H1 (cell line): ENCODE data around the gene RNGTT. TPM values are rescaled to one million over a fixed set of nuclear protein-coding genes. Genes with fewer than 3 reads are reported as not detected.

ENCODE experiments used
- CTCF ChIA-PET: fragments of 300-600 bp; sonication (Branson Sonifier 250); formaldehyde crosslinking; loops from one replicate; lab custom pipeline; 2021; ENCODE audit not compliant: partially characterized antibody; lab: Charles Lee
- POLR2A ChIA-PET: fragments of 300-600 bp; sonication (Branson Sonifier 250); formaldehyde crosslinking; loops from one replicate; lab custom pipeline; 2021; ENCODE audit warnings: inconsistent platforms; ENCODE audit not compliant: partially characterized antibody; lab: Charles Lee
- DNase-seq, 2 experiments: peaks; one replicate each; pipeline versions ENCODE4 v3.0.0 to v3.0.0-alpha.2; 2010 to 2022; ENCODE audit warnings: low spot score in 2 of 2, low read depth in 1 of 2, mixed read lengths in 1 of 2
- FAIRE-seq: peaks from 2 replicates; lab custom pipeline; 2011; peaks lifted over from hg19 to GRCh38; lab: Jason Lieb, UNC
- H2AFZ ChIP-seq: 2 replicates; pipeline ENCODE4 v1.8.1; 2012; ENCODE audit warnings: low read length, inconsistent platforms
- H2AK5ac ChIP-seq: 2 replicates; pipeline ENCODE4 v1.6.1; 2013; ENCODE audit warnings: low read depth, low read length
- H2BK120ac ChIP-seq: replicated peaks from 2 replicates; pipeline ENCODE3; 2013; ENCODE audit warnings: low read depth, low read length, inconsistent platforms
- H2BK12ac ChIP-seq: 2 replicates; pipeline ENCODE4 v1.6.1; 2013; ENCODE audit warnings: low read depth, low read length
- H2BK15ac ChIP-seq: 2 replicates; pipeline ENCODE4 v1.6.1; 2013; ENCODE audit warnings: low read length
- H2BK20ac ChIP-seq: 2 replicates; pipeline ENCODE4 v1.6.1; 2013; ENCODE audit warnings: low read length
- H2BK5ac ChIP-seq: 2 replicates; pipeline ENCODE4 v1.6.1; 2013; ENCODE audit warnings: low read depth, low read length
- H3K14ac ChIP-seq: 2 replicates; pipeline ENCODE4 v1.6.1; 2013; ENCODE audit warnings: inconsistent platforms; ENCODE audit not compliant: insufficient read length
- H3K18ac ChIP-seq: 2 replicates; pipeline ENCODE4 v1.6.1; 2013; ENCODE audit warnings: low read length; ENCODE audit errors: extremely low read depth
- H3K23ac ChIP-seq: 2 replicates; pipeline ENCODE4 v1.6.1; 2013; ENCODE audit warnings: inconsistent platforms; ENCODE audit not compliant: insufficient read length
- H3K23me2 ChIP-seq: 2 replicates; pipeline ENCODE4 v1.6.1; 2013; ENCODE audit warnings: low read depth, low read length
- H3K27ac ChIP-seq: 2 replicates; pipeline ENCODE4 v1.6.1; 2011; ENCODE audit warnings: low read depth, low read length, inconsistent platforms
- H3K27me3 ChIP-seq, 4 experiments: replicated peaks in 1 of 4; 1 replicate in 1 of 4; 2 replicates in 3 of 4; pipeline versions ENCODE4 v1.6.1 to v1.8.1; 2011 to 2013; ENCODE audit warnings: low read length in 3 of 4, mild to moderate bottlenecking in 3 of 4, inconsistent platforms in 2 of 4, mixed read lengths in 2 of 4, moderate library complexity in 1 of 4; ENCODE audit not compliant: control insufficient read depth in 3 of 4, insufficient read depth in 3 of 4; ENCODE audit errors: extremely low read depth in 1 of 4
- H3K36me3 ChIP-seq, 4 experiments: 2 replicates each; pipeline versions ENCODE4 v1.6.1 to v1.8.1; 2011 to 2013; ENCODE audit warnings: mild to moderate bottlenecking in 4 of 4, low read length in 3 of 4, moderate library complexity in 2 of 4, control low read depth in 1 of 4, inconsistent platforms in 1 of 4; ENCODE audit not compliant: insufficient read depth in 4 of 4, control insufficient read depth in 2 of 4
- H3K4ac ChIP-seq: replicated peaks from 2 replicates; pipeline ENCODE3; 2013; ENCODE audit warnings: low read length, low read depth, mixed read lengths, inconsistent platforms; ENCODE audit not compliant: insufficient read length
- H3K4me1 ChIP-seq, 4 experiments: replicated peaks in 1 of 4; 1 replicate in 1 of 4; 2 replicates in 3 of 4; pipeline versions ENCODE4 v1.6.1 to v1.8.1; 2011 to 2013; ENCODE audit warnings: low read length in 3 of 4, inconsistent platforms in 2 of 4, mixed read lengths in 1 of 4; ENCODE audit not compliant: insufficient read depth in 4 of 4, control insufficient read depth in 3 of 4
- H3K4me2 ChIP-seq, 2 experiments: 2 replicates each; pipeline versions ENCODE4 v1.6.1 to v1.8.1; 2011 to 2013; ENCODE audit warnings: low read depth in 2 of 2, low read length in 2 of 2, control low read depth in 1 of 2, inconsistent platforms in 1 of 2, mild to moderate bottlenecking in 1 of 2; ENCODE audit not compliant: insufficient read depth in 1 of 2
- H3K4me3 ChIP-seq, 4 experiments: fragments of 200-600, 300-600 bp in 1 of 4; sonication (generic), shearing (Covaris generic), sonication (Bioruptor Twin) in 1 of 4; 2 replicates each; pipeline versions ENCODE4 v1.5.1 to v1.8.1; 2011 to 2016; ENCODE audit warnings: low read length in 4 of 4, low read depth in 3 of 4, control low read depth in 2 of 4, inconsistent platforms in 2 of 4, mild to moderate bottlenecking in 2 of 4, mixed read lengths in 1 of 4, moderate library complexity in 1 of 4; ENCODE audit not compliant: insufficient read depth in 2 of 4; ENCODE audit errors: extremely low read depth in 1 of 4
- H3K56ac ChIP-seq: replicated peaks from 2 replicates; pipeline ENCODE3; 2013; ENCODE audit warnings: low read depth, mild to moderate bottlenecking, mixed read lengths, low read length, inconsistent platforms; ENCODE audit not compliant: insufficient read length
- H3K79me1 ChIP-seq: 2 replicates; pipeline ENCODE4 v1.6.1; 2013; ENCODE audit warnings: low read depth, low read length, control low read depth
- H3K79me2 ChIP-seq, 2 experiments: 2 replicates each; pipeline versions ENCODE4 v1.6.1 to v1.8.1; 2012 to 2013; ENCODE audit warnings: low read length in 2 of 2, mild to moderate bottlenecking in 2 of 2, inconsistent platforms in 1 of 2; ENCODE audit not compliant: insufficient read depth in 2 of 2, control insufficient read depth in 1 of 2
- H3K9ac ChIP-seq, 4 experiments: replicated peaks in 1 of 4; 1 replicate in 1 of 4; 2 replicates in 3 of 4; pipeline versions ENCODE4 v1.6.1 to v1.8.1; 2011 to 2013; ENCODE audit warnings: low read depth in 3 of 4, low read length in 3 of 4, control low read depth in 2 of 4, mild to moderate bottlenecking in 2 of 4, moderate library complexity in 2 of 4, inconsistent platforms in 1 of 4; ENCODE audit errors: extremely low read depth in 1 of 4
- H3K9me3 ChIP-seq, 2 experiments: 2 replicates each; pipeline versions ENCODE4 v1.6.1 to v1.8.1; 2012 to 2013; ENCODE audit warnings: mild to moderate bottlenecking in 2 of 2, moderate library complexity in 2 of 2, control low read depth in 1 of 2, inconsistent platforms in 1 of 2, low read depth in 1 of 2, low read length in 1 of 2, mixed read lengths in 1 of 2; ENCODE audit not compliant: insufficient read depth in 2 of 2
- H4K20me1 ChIP-seq, 2 experiments: replicated peaks in 1 of 2; 2 replicates each; pipeline versions ENCODE3 to v1.8.1; 2011 to 2013; ENCODE audit warnings: inconsistent platforms in 2 of 2, low read length in 2 of 2, mild to moderate bottlenecking in 1 of 2; ENCODE audit not compliant: insufficient read depth in 2 of 2, control insufficient read depth in 1 of 2
- H4K5ac ChIP-seq: 2 replicates; pipeline ENCODE4 v1.6.1; 2013; ENCODE audit warnings: low read length, low read depth, mixed read lengths, inconsistent platforms; ENCODE audit not compliant: insufficient read length
- H4K8ac ChIP-seq: 2 replicates; pipeline ENCODE4 v1.8.0; 2013; ENCODE audit warnings: mild to moderate bottlenecking, moderate library complexity, low read length, inconsistent platforms; ENCODE audit not compliant: insufficient read depth; ENCODE audit errors: extremely low read depth
- H4K91ac ChIP-seq: replicated peaks from 2 replicates; pipeline ENCODE3; 2013; ENCODE audit warnings: low read length, mixed read lengths, inconsistent platforms; ENCODE audit not compliant: insufficient read length
- ATF3 ChIP-seq: IDR thresholded peaks from 2 replicates; pipeline ENCODE4 v1.6.1; 2011; ENCODE audit warnings: low read depth, mild to moderate bottlenecking, low read length; ENCODE audit not compliant: insufficient read depth
- BCL11A ChIP-seq, 2 experiments: IDR thresholded peaks; one replicate each; pipeline ENCODE4 v1.6.1; 2011; ENCODE audit warnings: low read depth in 2 of 2, low read length in 2 of 2, mild to moderate bottlenecking in 2 of 2
- CBX8 ChIP-seq: fragments of 300-800, 300-1000 bp; sonication (generic); IDR thresholded peaks from 2 replicates; pipeline ENCODE4 v1.7.1; 2016; ENCODE audit warnings: low read depth, low read length, borderline replicate concordance
- E2F6 ChIP-seq: IDR thresholded peaks from 2 replicates; pipeline ENCODE4 v1.6.1; 2012; ENCODE audit warnings: inconsistent platforms
- MAFK ChIP-seq: IDR thresholded peaks from 2 replicates; pipeline ENCODE4 v1.6.1; 2012; ENCODE audit warnings: low read depth, mild to moderate bottlenecking, improper control_type of control experiment, low read length
- MAX ChIP-seq: IDR thresholded peaks from 2 replicates; pipeline ENCODE4 v1.6.1; 2012; ENCODE audit warnings: inconsistent platforms
- POU5F1 ChIP-seq: IDR thresholded peaks from 2 replicates; pipeline ENCODE4 v1.6.1; 2011; ENCODE audit warnings: low read depth, mild to moderate bottlenecking, low read length, moderate library complexity
- SIRT6 ChIP-seq: IDR thresholded peaks from one replicate; pipeline ENCODE4 v1.7.1; 2012; ENCODE audit warnings: low read length, inconsistent platforms
- SP2 ChIP-seq: IDR thresholded peaks from 2 replicates; pipeline ENCODE4 v1.6.1; 2012; ENCODE audit warnings: mild to moderate bottlenecking, low read length, inconsistent platforms
- TAF1 ChIP-seq: IDR thresholded peaks from 2 replicates; pipeline ENCODE4 v1.6.1; 2011; ENCODE audit warnings: mild to moderate bottlenecking, low read depth, low read length
- WGBS, 2 experiments: shearing (Covaris generic) in 1 of 2; methylation state at CpG; one replicate each; pipeline versions ENCODE4 v1.1.6 to v1.1.7; 2013 to 2015; ENCODE audit warnings: low lambda C conversion rate in 2 of 2, mixed read lengths in 2 of 2, inconsistent platforms in 1 of 2, low coverage in 1 of 2, missing lambda C conversion rate in 1 of 2; ENCODE audit not compliant: insufficient replicate concordance in 2 of 2, insufficient coverage in 1 of 2, insufficient read length in 1 of 2; ENCODE audit errors: extremely low coverage in 1 of 2, missing lambda C conversion rate in 1 of 2; 5-methylcytosine and 5-hydroxymethylcytosine counted together
- polyA plus RNA-seq, 7 experiments: library from polyadenylated mRNA; depleted of rRNA in 3 of 7; stranded (reverse) in 5 of 7; unstranded in 2 of 7; fragments of >200 nt in 5 of 7; fragments of 200-250 nt in 2 of 7; gene quantifications; 1 replicate in 5 of 7; 2 replicates in 1 of 7; 4 replicates in 1 of 7; pipeline versions ENCODE4 v1.2.1 to v1.2.3, GENCODE V29; 2011 to 2013; ENCODE audit warnings: missing spikeins in 2 of 7, mixed read lengths in 2 of 7
- total RNA-seq: library from RNA; stranded (reverse); fragmentation: NEBNext Ultra II Directional; extraction: Animal tissue kit (Norgen Biotek cat#: 25700); gene quantifications from 2 replicates; pipeline ENCODE4 v1.2.1, GENCODE V29; 2021

The RNGTT gene
- total and polyA plus RNA-seq, 2 of the 8 experiments (the other 6 are each of a cell fraction or from before 2014, with no cell fraction given), result 3.6 to 21.2 TPM

- Histone ChIP-seq H2BK120ac (no peak overlapping the region), H3K4me1 (no peaks in the 10 kb centered on the region), H3K23me2 (no peaks in the 10 kb centered on the region), H4K91ac (no peak overlapping the region), H3K36me3 (no peaks in the 10 kb centered on the region), H3K27ac (no peak overlapping the region), H3K9ac (no peak overlapping the region), H2BK20ac (no peak overlapping the region), H3K18ac (no peak overlapping the region), H3K23ac (no peak overlapping the region), H3K79me2 (no peaks in the 10 kb centered on the region), H3K14ac (no peak overlapping the region), H3K4ac (no peak overlapping the region), H3K56ac (no peak overlapping the region), H3K9me3 (no peaks in the 10 kb centered on the region), H2AFZ (no peak overlapping the region), H2BK5ac (no peak overlapping the region), H4K8ac (no peak overlapping the region), H3K79me1 (no peaks in the 10 kb centered on the region), H2BK15ac (no peak overlapping the region), H4K20me1 (no peaks in the 10 kb centered on the region), H2BK12ac (no peak overlapping the region), H3K4me3 (no peak overlapping the region), H4K5ac (no peak overlapping the region), H3K4me2 (no peak overlapping the region), H3K27me3 (no peaks in the 10 kb centered on the region), H2AK5ac (no peak overlapping the region)
- ChIA-PET POLR2A (no interaction called here), CTCF (interaction anchor here (1.3 to 2.8 kb wide), 2 partner anchors 10 to 11 kb away, joined by 7 to 15 read pairs; no protein-coding TSS in a partner anchor)
- WGBS, 2 experiments, result 93% methylated on average over 2 of the region's 2 CpGs; no CpG with 5 or more reads in 1 of the 2 experiments
- FAIRE-seq (no peak), DNase-seq (no peak)
- no peak for TF ChIP-seq SP2
- no peak for TF ChIP-seq MAX
- no peak for TF ChIP-seq TAF1
- TF ChIP-seq MAFK, result no peak
- no peak for TF ChIP-seq SIRT6
- no peak for TF ChIP-seq E2F6
- TF ChIP-seq POU5F1, result no peak
- TF ChIP-seq BCL11A (IDR thresholded peaks at IDR 0.05; ENCODE audit: low read depth in 2 of 2, low read length in 2 of 2), result no peak
- TF ChIP-seq CBX8, result no peak
- no peak for TF ChIP-seq ATF3
These were observed 103.1 kb downstream of the RNGTT start for GRCh38 chr6:88860310-88860709.
